PFSK-1 (cell line): ENCODE data around the gene CCDC12.

Experiments used
- FOXP2 ChIP-seq: optimal IDR thresholded peaks from 2 replicates; pipeline ENCODE3; 2011; ENCODE audit warnings: borderline replicate concordance, control low read depth, inconsistent platforms; ENCODE audit not compliant: insufficient read depth; ENCODE audit errors: extremely low read length, extremely low read depth
- POLR2AphosphoS5 ChIP-seq: IDR thresholded peaks from 2 replicates; pipeline ENCODE4 v1.6.1; 2012; ENCODE audit warnings: low read depth, mild to moderate bottlenecking, control low read depth, low read length, moderate library complexity
- REST ChIP-seq, 2 experiments: IDR thresholded peaks; 2 replicates each; pipeline versions ENCODE4 v1.6.1 to v1.8.0; 2011 to 2012; ENCODE audit warnings: low read depth in 2 of 2, low read length in 2 of 2, control low read depth in 1 of 2, inconsistent platforms in 1 of 2, mild to moderate bottlenecking in 1 of 2, moderate library complexity in 1 of 2; ENCODE audit not compliant: insufficient read depth in 1 of 2
- SIN3A ChIP-seq: IDR thresholded peaks from 2 replicates; pipeline ENCODE4 v1.6.1; 2012; ENCODE audit warnings: mild to moderate bottlenecking, low read length, moderate library complexity, borderline replicate concordance; ENCODE audit not compliant: insufficient read depth
- TAF1 ChIP-seq: IDR thresholded peaks from 2 replicates; pipeline ENCODE4 v1.6.1; 2012; ENCODE audit warnings: low read length, control low read depth, borderline replicate concordance; ENCODE audit not compliant: insufficient read depth

The CCDC12 gene

GRCh38 chr3:46955801-46956259 is 20.7 kb downstream of the CCDC12 start:
- TF ChIP-seq REST (IDR thresholded peaks at IDR 0.05; ENCODE audit: insufficient read depth in 1 of 2, low read depth in 2 of 2, low read length in 2 of 2) (no peak), FOXP2 (no peak), TAF1 (no peak), POLR2AphosphoS5 (no peak), SIN3A (no peak)

- TF ChIP-seq SIN3A (no peak), POLR2AphosphoS5 (no peak), REST (IDR thresholded peaks at IDR 0.05; ENCODE audit: insufficient read depth in 1 of 2, low read depth in 2 of 2, low read length in 2 of 2) (no peak), FOXP2 (no peak), TAF1 (no peak)
These were observed 21.4 kb downstream of the CCDC12 start for GRCh38 chr3:46955157-46955556.

GRCh38 chr3:46954178-46954577 is 22.4 kb downstream of the CCDC12 start:
- TF ChIP-seq SIN3A (no peak), POLR2AphosphoS5 (no peak), REST (IDR thresholded peaks at IDR 0.05; ENCODE audit: insufficient read depth in 1 of 2, low read depth in 2 of 2, low read length in 2 of 2) (no peak), TAF1 (no peak), FOXP2 (no peak)

GRCh38 chr3:46953234-46954010 is 23.1 kb downstream of the CCDC12 start:
- TF ChIP-seq REST (IDR thresholded peaks at IDR 0.05; ENCODE audit: insufficient read depth in 1 of 2, low read depth in 2 of 2, low read length in 2 of 2) (no peak), POLR2AphosphoS5 (no peak), SIN3A (no peak), TAF1 (no peak), FOXP2 (no peak)
